ENCODE results near the gene OR13C5. TPM values are rescaled to one million over a fixed set of nuclear protein-coding genes. Genes with fewer than 3 reads are reported as not detected.
"Not testable (repeated sequence)": the region's sequence is repeated elsewhere in the genome, so short reads cannot be mapped to it uniquely, and the experiment has no call there.

Gene OR13C5, protein sequence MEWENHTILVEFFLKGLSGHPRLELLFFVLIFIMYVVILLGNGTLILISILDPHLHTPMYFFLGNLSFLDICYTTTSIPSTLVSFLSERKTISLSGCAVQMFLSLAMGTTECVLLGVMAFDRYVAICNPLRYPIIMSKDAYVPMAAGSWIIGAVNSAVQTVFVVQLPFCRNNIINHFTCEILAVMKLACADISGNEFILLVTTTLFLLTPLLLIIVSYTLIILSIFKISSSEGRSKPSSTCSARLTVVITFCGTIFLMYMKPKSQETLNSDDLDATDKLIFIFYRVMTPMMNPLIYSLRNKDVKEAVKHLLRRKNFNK
- polyA plus RNA-seq (2013), result 0.11 TPM

DNA sequence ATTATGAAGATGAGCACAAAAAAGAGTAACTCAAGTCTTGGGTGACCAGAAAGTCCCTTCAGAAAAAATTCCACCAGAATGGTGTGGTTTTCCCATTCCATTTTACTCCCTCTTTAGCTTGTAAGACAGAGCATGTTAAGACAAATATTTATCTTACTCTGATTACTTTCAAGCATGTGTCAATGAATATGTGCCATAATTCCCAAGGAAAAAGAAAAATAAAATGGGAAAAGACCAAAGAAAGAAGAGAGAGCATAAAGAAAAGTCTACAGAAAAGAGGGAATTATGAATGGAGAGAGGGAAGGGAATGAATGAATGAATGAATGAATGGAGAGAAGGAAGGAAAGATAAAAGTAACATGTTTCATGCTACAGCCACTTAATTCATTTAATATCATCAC, at the start of gene OR13C5:
TSS of gene OR13C5 (minus strand) at position 101 of the 400 bp plus-strand sequence. CDS start at position 101, 0 bp downstream.
- CTCF ChIA-PET; H3K36me3 ChIP-seq (ENCODE audit: control insufficient read depth in 4 of 4, insufficient read depth in 4 of 4, low read length in 3 of 4); H3K27ac ChIP-seq (ENCODE audit: insufficient read depth in 1 of 2, low read depth in 1 of 2, low read length in 2 of 2, poor library complexity in 1 of 2, severe bottlenecking in 2 of 2); DNase-seq; H3K27me3 ChIP-seq (replicated peaks in 2 of 5; ENCODE audit: control insufficient read depth in 4 of 5, insufficient read depth in 5 of 5, low read length in 4 of 5); H3K9me3 ChIP-seq (ENCODE audit: control extremely low read depth in 1 of 5, control insufficient read depth in 4 of 5, insufficient read depth in 2 of 5, low read depth in 1 of 5, low read length in 4 of 5); POLR2A ChIA-PET; H3K4me1 ChIP-seq (ENCODE audit: control extremely low read depth in 1 of 4, control insufficient read depth in 4 of 4, insufficient read depth in 4 of 4, low read length in 3 of 4); H3K4me3 ChIP-seq (ENCODE audit: control insufficient read depth in 1 of 7, extremely low read depth in 1 of 7, insufficient read depth in 4 of 7, low read depth in 2 of 7, low read length in 6 of 7): not testable (repeated sequence)

DNA sequence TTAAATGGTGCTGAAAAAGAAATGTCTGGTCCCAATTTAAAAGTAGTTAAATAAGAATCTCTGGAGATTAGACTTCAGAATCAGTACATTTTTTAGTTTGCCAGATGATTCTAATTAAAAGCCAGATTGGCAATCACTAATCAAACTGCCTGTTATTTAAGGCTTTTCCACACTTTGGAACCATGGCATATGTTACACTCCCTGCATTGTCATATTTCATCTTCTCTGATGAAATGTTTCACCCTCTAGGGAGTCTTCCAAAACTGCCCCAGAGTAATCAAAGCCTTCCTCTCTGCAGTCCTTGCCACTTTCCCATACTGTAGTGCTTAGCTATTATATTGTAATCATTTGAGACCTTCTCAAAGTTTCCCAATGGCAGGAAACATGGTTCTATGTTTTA, 36.2 kb upstream of the OR13C5 start:
- no peaks in the 10 kb centered on the region for H3K4me1 ChIP-seq (ENCODE audit: control extremely low read depth in 1 of 4, control insufficient read depth in 4 of 4, insufficient read depth in 4 of 4, low read length in 3 of 4)
- peaks cover 0 to 20% (median 3%) of the 10 kb centered on the region in 5 experiments for H3K9me3 ChIP-seq (ENCODE audit: control extremely low read depth in 1 of 5, control insufficient read depth in 4 of 5, insufficient read depth in 2 of 5, low read depth in 1 of 5, low read length in 4 of 5)
- no peaks in the 10 kb centered on the region for H3K36me3 ChIP-seq (ENCODE audit: control insufficient read depth in 4 of 4, insufficient read depth in 4 of 4, low read length in 3 of 4)
- no peak overlapping the region for H3K4me3 ChIP-seq (ENCODE audit: control insufficient read depth in 1 of 7, extremely low read depth in 1 of 7, insufficient read depth in 4 of 7, low read depth in 2 of 7, low read length in 6 of 7)
- H3K27me3 ChIP-seq (replicated peaks in 2 of 5; ENCODE audit: control insufficient read depth in 4 of 5, insufficient read depth in 5 of 5, low read length in 4 of 5), result no peaks in the 10 kb centered on the region
- no peak overlapping the region for H3K27ac ChIP-seq (ENCODE audit: insufficient read depth in 1 of 2, low read depth in 1 of 2, low read length in 2 of 2, poor library complexity in 1 of 2, severe bottlenecking in 2 of 2)
- DNase-seq, result no peak
- ChIA-PET POLR2A (no interaction called here), CTCF (no interaction called here)

DNA sequence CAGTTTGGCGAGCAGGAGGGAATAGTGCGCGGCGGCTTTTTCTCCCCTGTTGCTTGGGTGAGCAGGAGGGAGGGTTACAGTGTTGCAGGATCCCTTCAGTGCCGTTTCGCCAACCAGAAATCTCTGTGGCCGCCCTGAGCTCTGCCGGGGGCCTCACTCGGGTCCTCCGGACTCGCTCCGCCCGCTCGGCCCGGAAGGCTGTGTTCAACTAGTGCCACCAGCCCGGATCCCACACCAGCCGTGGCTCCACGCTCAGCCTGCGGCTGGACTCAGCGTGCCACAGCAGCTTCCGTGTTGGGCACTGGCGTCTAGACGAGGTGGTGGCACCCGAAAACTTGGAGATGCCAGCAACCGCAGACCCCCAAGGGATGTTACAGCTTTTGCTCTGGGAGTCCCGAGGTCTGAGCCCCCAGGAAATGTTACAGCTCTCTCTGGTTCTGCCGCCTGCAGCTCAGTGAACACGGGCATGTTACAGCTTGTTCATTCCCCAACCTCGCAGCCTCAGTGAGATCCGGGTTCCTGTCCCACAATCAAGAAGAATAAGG, 34.8 kb upstream of the OR13C5 start:
- POLR2A ChIA-PET, result no interaction called here

DNA sequence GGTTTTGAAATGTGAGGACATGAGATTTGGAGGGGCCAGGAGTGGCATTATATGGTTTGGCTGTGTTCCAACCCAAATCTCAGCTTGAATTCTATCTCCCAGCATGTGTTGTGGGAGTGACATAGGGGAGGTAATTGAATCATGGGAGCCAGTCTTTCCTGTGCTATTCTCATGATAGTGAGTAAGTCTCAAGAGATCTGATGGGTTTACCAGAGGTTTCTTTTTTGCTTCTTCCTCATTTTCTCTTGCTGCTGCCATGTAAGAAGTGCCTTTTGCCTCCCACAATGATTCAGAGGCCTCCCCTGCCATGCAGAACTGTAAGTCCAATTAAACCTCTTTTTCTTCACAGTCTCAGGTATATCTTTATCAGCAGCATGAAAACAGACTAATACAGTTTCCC, 26.8 kb upstream of the OR13C5 start:
- H3K27ac ChIP-seq (ENCODE audit: insufficient read depth in 1 of 2, low read depth in 1 of 2, low read length in 2 of 2, poor library complexity in 1 of 2, severe bottlenecking in 2 of 2); H3K9me3 ChIP-seq (ENCODE audit: control extremely low read depth in 1 of 5, control insufficient read depth in 4 of 5, insufficient read depth in 2 of 5, low read depth in 1 of 5, low read length in 4 of 5); CTCF ChIA-PET; H3K4me3 ChIP-seq (ENCODE audit: control insufficient read depth in 1 of 7, extremely low read depth in 1 of 7, insufficient read depth in 4 of 7, low read depth in 2 of 7, low read length in 6 of 7); H3K36me3 ChIP-seq (ENCODE audit: control insufficient read depth in 4 of 4, insufficient read depth in 4 of 4, low read length in 3 of 4); POLR2A ChIA-PET; H3K27me3 ChIP-seq (replicated peaks in 2 of 5; ENCODE audit: control insufficient read depth in 4 of 5, insufficient read depth in 5 of 5, low read length in 4 of 5); H3K4me1 ChIP-seq (ENCODE audit: control extremely low read depth in 1 of 4, control insufficient read depth in 4 of 4, insufficient read depth in 4 of 4, low read length in 3 of 4): not testable (repeated sequence)
- peak in 1 of 3 donors; percentile 1 for DNase-seq

More for the DNA sequence above, 34.8 kb upstream of the OR13C5 start:
- Histone ChIP-seq H3K36me3 (ENCODE audit: control insufficient read depth in 4 of 4, insufficient read depth in 4 of 4, low read length in 3 of 4) (no peaks in the 10 kb centered on the region), H3K9me3 (ENCODE audit: control extremely low read depth in 1 of 5, control insufficient read depth in 4 of 5, insufficient read depth in 2 of 5, low read depth in 1 of 5, low read length in 4 of 5) (peaks cover 0 to 20% (median 1%) of the 10 kb centered on the region in 5 experiments), H3K27ac (ENCODE audit: insufficient read depth in 1 of 2, low read depth in 1 of 2, low read length in 2 of 2, poor library complexity in 1 of 2, severe bottlenecking in 2 of 2) (no peak overlapping the region), H3K4me3 (ENCODE audit: control insufficient read depth in 1 of 7, extremely low read depth in 1 of 7, insufficient read depth in 4 of 7, low read depth in 2 of 7, low read length in 6 of 7) (no peak overlapping the region), H3K4me1 (ENCODE audit: control extremely low read depth in 1 of 4, control insufficient read depth in 4 of 4, insufficient read depth in 4 of 4, low read length in 3 of 4) (no peaks in the 10 kb centered on the region), H3K27me3 (replicated peaks in 2 of 5; ENCODE audit: control insufficient read depth in 4 of 5, insufficient read depth in 5 of 5, low read length in 4 of 5) (no peaks in the 10 kb centered on the region)
- CTCF ChIA-PET, result no interaction called here
- 98% methylated on average over 23 of the region's 30 CpGs for WGBS (ENCODE audit: insufficient coverage)
- no peak for DNase-seq

DNA sequence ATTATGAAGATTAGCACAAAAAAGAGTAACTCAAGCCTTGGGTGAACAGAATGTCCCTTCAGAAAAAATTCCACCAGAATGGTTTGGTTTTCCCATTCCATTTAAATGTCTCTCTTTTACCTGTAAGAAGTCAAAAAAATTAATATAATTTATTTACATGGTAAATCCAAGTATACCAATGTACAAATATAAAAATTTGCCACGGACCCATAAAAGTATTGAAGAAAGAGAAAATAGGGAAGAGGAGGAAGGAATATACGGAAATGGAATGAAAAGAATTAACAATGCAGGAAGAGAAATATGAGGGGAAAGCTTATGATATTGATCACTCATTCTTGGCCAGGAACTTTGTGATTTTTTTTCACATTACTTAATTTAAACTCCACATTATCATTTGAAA, 18.9 kb upstream of the OR13C5 start, which contains the start of gene OR13C9:
TSS of gene OR13C9 (minus strand) at position 101 of the 400 bp plus-strand sequence. CDS start at position 101, 0 bp downstream.
- H3K36me3 ChIP-seq (ENCODE audit: control insufficient read depth in 4 of 4, insufficient read depth in 4 of 4, low read length in 3 of 4), result no peaks in the 10 kb centered on the region
- H3K27me3 ChIP-seq (replicated peaks in 2 of 5; ENCODE audit: control insufficient read depth in 4 of 5, insufficient read depth in 5 of 5, low read length in 4 of 5), result no peaks in the 10 kb centered on the region
- ChIA-PET POLR2A (no interaction called here), CTCF (no interaction called here)
- no peak for DNase-seq
- H3K4me1 ChIP-seq (ENCODE audit: control extremely low read depth in 1 of 4, control insufficient read depth in 4 of 4, insufficient read depth in 4 of 4, low read length in 3 of 4), result no peaks in the 10 kb centered on the region
- H3K27ac ChIP-seq (ENCODE audit: insufficient read depth in 1 of 2, low read depth in 1 of 2, low read length in 2 of 2, poor library complexity in 1 of 2, severe bottlenecking in 2 of 2), result no peak within 1 kb of the TSS
- H3K4me3 ChIP-seq (ENCODE audit: control insufficient read depth in 1 of 7, extremely low read depth in 1 of 7, insufficient read depth in 4 of 7, low read depth in 2 of 7, low read length in 6 of 7), result no peak within 1 kb of the TSS
- no CpG with 5 or more reads among the region's 2 CpGs for WGBS (ENCODE audit: insufficient coverage)
- H3K9me3 ChIP-seq (ENCODE audit: control extremely low read depth in 1 of 5, control insufficient read depth in 4 of 5, insufficient read depth in 2 of 5, low read depth in 1 of 5, low read length in 4 of 5), result no peaks in the 10 kb centered on the region

DNA sequence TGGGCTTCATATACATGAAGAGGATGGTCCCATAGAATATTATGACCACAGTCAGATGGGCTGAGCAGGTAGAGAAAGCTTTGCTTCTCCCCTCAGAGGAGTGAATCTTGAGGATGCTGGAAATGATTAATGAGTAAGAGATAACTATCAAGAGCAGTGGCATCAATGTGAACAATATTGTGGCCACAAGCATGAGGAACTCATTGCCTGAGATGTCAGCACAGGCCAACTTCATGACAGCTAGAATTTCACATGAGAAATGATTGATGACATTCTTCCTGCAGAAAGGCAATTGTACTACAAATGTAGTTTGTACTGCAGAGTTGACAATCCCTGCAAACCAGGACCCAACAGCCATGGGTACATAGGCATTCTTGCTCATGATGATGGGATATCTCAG, 18.2 kb upstream of the OR13C5 start:
- no peak overlapping the region for H3K4me3 ChIP-seq (ENCODE audit: control insufficient read depth in 1 of 7, extremely low read depth in 1 of 7, insufficient read depth in 4 of 7, low read depth in 2 of 7, low read length in 6 of 7)
- H3K27me3 ChIP-seq (replicated peaks in 2 of 5; ENCODE audit: control insufficient read depth in 4 of 5, insufficient read depth in 5 of 5, low read length in 4 of 5), result no peaks in the 10 kb centered on the region
- no peak overlapping the region for H3K27ac ChIP-seq (ENCODE audit: insufficient read depth in 1 of 2, low read depth in 1 of 2, low read length in 2 of 2, poor library complexity in 1 of 2, severe bottlenecking in 2 of 2)
- CTCF ChIA-PET, result no interaction called here
- no peaks in the 10 kb centered on the region for H3K9me3 ChIP-seq (ENCODE audit: control extremely low read depth in 1 of 5, control insufficient read depth in 4 of 5, insufficient read depth in 2 of 5, low read depth in 1 of 5, low read length in 4 of 5)
- POLR2A ChIA-PET, result no interaction called here
- H3K36me3 ChIP-seq (ENCODE audit: control insufficient read depth in 4 of 4, insufficient read depth in 4 of 4, low read length in 3 of 4), result no peaks in the 10 kb centered on the region
- no peaks in the 10 kb centered on the region for H3K4me1 ChIP-seq (ENCODE audit: control extremely low read depth in 1 of 4, control insufficient read depth in 4 of 4, insufficient read depth in 4 of 4, low read length in 3 of 4)
- DNase-seq, result no peak

DNA sequence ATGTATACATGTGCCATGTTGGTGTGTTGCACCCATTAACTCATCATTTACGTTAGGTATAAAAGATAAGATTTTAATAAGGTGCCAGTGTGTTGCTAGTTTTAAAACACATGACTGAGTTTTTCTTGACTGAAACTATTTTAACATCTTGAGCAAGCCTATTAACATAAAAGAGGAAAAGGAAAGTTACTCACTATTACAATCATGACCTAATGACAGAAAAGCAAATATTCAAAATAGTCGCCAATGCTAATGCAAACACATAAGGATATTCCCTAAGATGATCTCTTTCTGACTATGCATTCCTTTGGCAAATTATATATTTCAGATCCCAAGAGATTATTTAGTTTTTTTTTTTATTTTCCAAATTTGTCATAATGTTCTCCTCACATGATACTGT, 12.0 kb upstream of the OR13C5 start:
- no CpG with 5 or more reads among the region's 2 CpGs for WGBS (ENCODE audit: insufficient coverage)
- Histone ChIP-seq H3K27ac (ENCODE audit: insufficient read depth in 1 of 2, low read depth in 1 of 2, low read length in 2 of 2, poor library complexity in 1 of 2, severe bottlenecking in 2 of 2) (no peak overlapping the region), H3K27me3 (replicated peaks in 2 of 5; ENCODE audit: control insufficient read depth in 4 of 5, insufficient read depth in 5 of 5, low read length in 4 of 5) (no peaks in the 10 kb centered on the region), H3K36me3 (ENCODE audit: control insufficient read depth in 4 of 4, insufficient read depth in 4 of 4, low read length in 3 of 4) (no peaks in the 10 kb centered on the region), H3K4me3 (ENCODE audit: control insufficient read depth in 1 of 7, extremely low read depth in 1 of 7, insufficient read depth in 4 of 7, low read depth in 2 of 7, low read length in 6 of 7) (no peak overlapping the region), H3K9me3 (ENCODE audit: control extremely low read depth in 1 of 5, control insufficient read depth in 4 of 5, insufficient read depth in 2 of 5, low read depth in 1 of 5, low read length in 4 of 5) (no peaks in the 10 kb centered on the region), H3K4me1 (ENCODE audit: control extremely low read depth in 1 of 4, control insufficient read depth in 4 of 4, insufficient read depth in 4 of 4, low read length in 3 of 4) (no peaks in the 10 kb centered on the region)
- no peak for DNase-seq
- ChIA-PET POLR2A (no interaction called here), CTCF (no interaction called here)
